ENCODE results near the gene GET3. TPM values are rescaled to one million over a fixed set of nuclear protein-coding genes. Genes with fewer than 3 reads are reported as not detected.
A peak's percentile ranks its signal among the peaks of the same experiment; 100 is the strongest.

The GET3 gene
- total and polyA plus RNA-seq, 2 donors (not counting 1 experiment from before 2014, with no cell fraction given), result 37.2 to 61.7 TPM

- Histone ChIP-seq H4K20me1 (ENCODE audit: control insufficient read depth, insufficient read depth, low read length, poor library complexity, severe bottlenecking) (peaks cover 14% of the 10 kb centered on the region), H3K27ac (ENCODE audit: low read length in 2 of 2) (peak overlapping the region in 1 of 2 donors; percentile 94), H3K4me2 (replicated peaks; ENCODE audit: low read depth, low read length, poor library complexity, severe bottlenecking) (peak overlapping the region; percentile 97), H3K27me3 (replicated peaks in 1 of 4; ENCODE audit: control extremely low read depth in 1 of 4, control insufficient read depth in 3 of 4, insufficient read depth in 4 of 4, low read length in 3 of 4) (no peaks in the 10 kb centered on the region), H3K36me3 (replicated peaks in 1 of 2; ENCODE audit: control extremely low read depth in 1 of 2, control insufficient read depth in 1 of 2, extremely low read depth in 1 of 2, insufficient read depth in 2 of 2, low read length in 1 of 2) (peaks cover 0 to 10% of the 10 kb centered on the region in 2 experiments), H3K79me2 (ENCODE audit: control insufficient read depth, insufficient read depth, low read length) (peaks cover 56% of the 10 kb centered on the region), H3K9ac (ENCODE audit: low read length) (peak overlapping the region; percentile 90), H3K4me1 (ENCODE audit: control insufficient read depth in 2 of 2, insufficient read depth in 2 of 2, low read length in 2 of 2) (peaks cover 29 to 36% of the 10 kb centered on the region in 2 donors), H3K9me3 (ENCODE audit: control extremely low read depth in 1 of 3, control insufficient read depth in 2 of 3, insufficient read depth in 1 of 3, low read length in 2 of 3) (no peaks in the 10 kb centered on the region), H2AFZ (ENCODE audit: insufficient read depth, low read depth, low read length, poor library complexity, severe bottlenecking) (peak overlapping the region; percentile 99), H3K4me3 (ENCODE audit: control extremely low read depth in 1 of 5, extremely low read depth in 1 of 5, insufficient read depth in 1 of 5, low read depth in 2 of 5, low read length in 4 of 5) (peak overlapping the region; percentile 67 to 93 (median 86))
- CTCF ChIA-PET, result interaction anchor here (0.9 to 5.7 kb wide), 5 partner anchors 21 to 109 kb away, joined by 3 to 47 read pairs (median 4); no protein-coding TSS in a partner anchor
- Mint-ChIP-seq H3K27ac (peak overlapping the region; percentile 99), H3K4me3 (peak overlapping the region; percentile 100), H3K4me1 (peaks cover 36% of the 10 kb centered on the region), H3K27me3 (no peaks in the 10 kb centered on the region), H3K9me3 (ENCODE audit: insufficient read depth) (no peaks in the 10 kb centered on the region)
- ATAC-seq (ENCODE audit: low read depth) (no peak), DNase-seq (no peak)
- 16% methylated on average over 13 of the region's 13 CpGs for WGBS (ENCODE audit: insufficient coverage)
- intact Hi-C loops (cut with micrococcal nuclease), result loop anchor here (1.0 to 5.0 kb wide), 6 partner anchors 37 to 187 kb away; partner anchors contain the start of genes FBXW9, GCDH, HOOK2 and RNASEH2A
- no peak for TF ChIP-seq EZH2 (IDR thresholded peaks at IDR 0.05; ENCODE audit: borderline replicate concordance, insufficient read depth, low read depth, low read length, poor library complexity, severe bottlenecking)
- TF ChIP-seq, protein P1, sequence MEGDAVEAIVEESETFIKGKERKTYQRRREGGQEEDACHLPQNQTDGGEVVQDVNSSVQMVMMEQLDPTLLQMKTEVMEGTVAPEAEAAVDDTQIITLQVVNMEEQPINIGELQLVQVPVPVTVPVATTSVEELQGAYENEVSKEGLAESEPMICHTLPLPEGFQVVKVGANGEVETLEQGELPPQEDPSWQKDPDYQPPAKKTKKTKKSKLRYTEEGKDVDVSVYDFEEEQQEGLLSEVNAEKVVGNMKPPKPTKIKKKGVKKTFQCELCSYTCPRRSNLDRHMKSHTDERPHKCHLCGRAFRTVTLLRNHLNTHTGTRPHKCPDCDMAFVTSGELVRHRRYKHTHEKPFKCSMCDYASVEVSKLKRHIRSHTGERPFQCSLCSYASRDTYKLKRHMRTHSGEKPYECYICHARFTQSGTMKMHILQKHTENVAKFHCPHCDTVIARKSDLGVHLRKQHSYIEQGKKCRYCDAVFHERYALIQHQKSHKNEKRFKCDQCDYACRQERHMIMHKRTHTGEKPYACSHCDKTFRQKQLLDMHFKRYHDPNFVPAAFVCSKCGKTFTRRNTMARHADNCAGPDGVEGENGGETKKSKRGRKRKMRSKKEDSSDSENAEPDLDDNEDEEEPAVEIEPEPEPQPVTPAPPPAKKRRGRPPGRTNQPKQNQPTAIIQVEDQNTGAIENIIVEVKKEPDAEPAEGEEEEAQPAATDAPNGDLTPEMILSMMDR (IDR thresholded peaks at IDR 0.05), result no peak
- POLR2A ChIA-PET, result interaction anchor here (1.0 to 1.4 kb wide), 2 partner anchors 53 to 55 kb away, joined by 5 to 6 read pairs; partner anchors contain the start of gene JUNB
Observed at GRCh38 chr19:12737835-12738351, 596 bp downstream of the GET3 start.

DNA sequence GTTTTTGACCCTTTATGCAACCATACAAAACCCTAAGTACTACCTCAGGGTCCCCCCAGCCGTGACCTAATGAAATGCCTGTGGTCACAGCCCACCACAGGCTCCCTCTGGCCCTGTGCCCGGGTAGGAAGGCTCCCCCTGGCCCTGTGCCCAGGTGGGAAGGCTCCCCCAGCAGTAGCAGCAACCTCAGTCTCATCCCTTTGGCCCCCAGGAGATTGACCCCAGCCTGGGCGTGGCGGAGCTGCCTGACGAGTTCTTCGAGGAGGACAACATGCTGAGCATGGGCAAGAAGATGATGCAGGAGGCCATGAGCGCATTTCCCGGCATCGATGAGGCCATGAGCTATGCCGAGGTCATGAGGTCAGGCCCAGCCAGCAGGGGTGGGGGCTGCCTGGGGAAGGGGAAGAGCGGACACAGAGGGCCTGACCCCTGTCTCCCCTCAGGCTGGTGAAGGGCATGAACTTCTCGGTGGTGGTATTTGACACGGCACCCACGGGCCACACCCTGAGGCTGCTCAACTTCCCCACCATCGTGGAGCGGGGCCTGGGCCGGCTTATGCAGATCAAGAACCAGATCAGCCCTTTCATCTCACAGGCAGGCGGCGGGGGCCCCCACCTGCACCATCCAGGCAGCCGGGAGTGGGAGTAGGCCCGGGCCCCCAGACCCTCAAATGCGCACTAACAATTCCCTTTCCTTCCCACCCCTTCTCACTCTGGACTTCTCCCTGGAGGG is 8.0 kb downstream of the GET3 start:
- peaks cover 4% of the 10 kb centered on the region for H3K9me3 Mint-ChIP-seq (ENCODE audit: insufficient read depth)
- H3K27me3 Mint-ChIP-seq, result peaks cover 4% of the 10 kb centered on the region

More for the DNA sequence above, 8.0 kb downstream of the GET3 start:
- no peak for DNase-seq
- ATAC-seq (ENCODE audit: low read depth), result no peak
- Histone ChIP-seq H3K4me3 (ENCODE audit: control extremely low read depth in 1 of 5, extremely low read depth in 1 of 5, insufficient read depth in 1 of 5, low read depth in 2 of 5, low read length in 4 of 5) (no peak overlapping the region), H4K20me1 (ENCODE audit: control insufficient read depth, insufficient read depth, low read length, poor library complexity, severe bottlenecking) (no peaks in the 10 kb centered on the region), H3K9me3 (ENCODE audit: control extremely low read depth in 1 of 3, control insufficient read depth in 2 of 3, insufficient read depth in 1 of 3, low read length in 2 of 3) (peaks cover 0 to 15% (median 5%) of the 10 kb centered on the region in 3 donors), H3K9ac (ENCODE audit: low read length) (no peak overlapping the region), H3K27me3 (replicated peaks in 1 of 4; ENCODE audit: control extremely low read depth in 1 of 4, control insufficient read depth in 3 of 4, insufficient read depth in 4 of 4, low read length in 3 of 4) (no peaks in the 10 kb centered on the region), H3K4me1 (ENCODE audit: control insufficient read depth in 2 of 2, insufficient read depth in 2 of 2, low read length in 2 of 2) (peaks cover 5 to 7% of the 10 kb centered on the region in 2 donors), H3K79me2 (ENCODE audit: control insufficient read depth, insufficient read depth, low read length) (no peaks in the 10 kb centered on the region), H3K36me3 (replicated peaks in 1 of 2; ENCODE audit: control extremely low read depth in 1 of 2, control insufficient read depth in 1 of 2, extremely low read depth in 1 of 2, insufficient read depth in 2 of 2, low read length in 1 of 2) (peaks cover 0 to 33% of the 10 kb centered on the region in 2 experiments), H2AFZ (ENCODE audit: insufficient read depth, low read depth, low read length, poor library complexity, severe bottlenecking) (no peak overlapping the region), H3K27ac (ENCODE audit: low read length in 2 of 2) (no peak overlapping the region), H3K4me2 (replicated peaks; ENCODE audit: low read depth, low read length, poor library complexity, severe bottlenecking) (no peak overlapping the region)
- TF ChIP-seq EZH2 (IDR thresholded peaks at IDR 0.05; ENCODE audit: borderline replicate concordance, insufficient read depth, low read depth, low read length, poor library complexity, severe bottlenecking), result no peak
- TF ChIP-seq, protein P1 (IDR thresholded peaks at IDR 0.05), result no peak
- WGBS (ENCODE audit: insufficient coverage), result 92% methylated on average over 22 of the region's 22 CpGs
- ChIA-PET CTCF (interaction anchor here (0.8 to 4.4 kb wide), 4 partner anchors 12 to 17 kb away, joined by 4 to 29 read pairs (median 6); no protein-coding TSS in a partner anchor), POLR2A (no interaction called here)
- Mint-ChIP-seq H3K4me3 (no peak overlapping the region), H3K4me1 (peaks cover 4% of the 10 kb centered on the region), H3K27ac (no peak overlapping the region)
- intact Hi-C loops (cut with micrococcal nuclease), result no loop called here
